Colon (tissue), 2 donors: ENCODE results near the gene CLUH.
"Not testable (repeated sequence)": the region's sequence is repeated elsewhere in the genome, so short reads cannot be mapped to it uniquely, and the experiment has no call there.

ENCODE experiments used
- FAIRE-seq: peaks from 2 replicates; lab custom pipeline; 2012; peaks lifted over from hg19 to GRCh38; lab: Jason Lieb, UNC
- donor health status: control.
- donor health status: control.

Gene CLUH

DNA sequence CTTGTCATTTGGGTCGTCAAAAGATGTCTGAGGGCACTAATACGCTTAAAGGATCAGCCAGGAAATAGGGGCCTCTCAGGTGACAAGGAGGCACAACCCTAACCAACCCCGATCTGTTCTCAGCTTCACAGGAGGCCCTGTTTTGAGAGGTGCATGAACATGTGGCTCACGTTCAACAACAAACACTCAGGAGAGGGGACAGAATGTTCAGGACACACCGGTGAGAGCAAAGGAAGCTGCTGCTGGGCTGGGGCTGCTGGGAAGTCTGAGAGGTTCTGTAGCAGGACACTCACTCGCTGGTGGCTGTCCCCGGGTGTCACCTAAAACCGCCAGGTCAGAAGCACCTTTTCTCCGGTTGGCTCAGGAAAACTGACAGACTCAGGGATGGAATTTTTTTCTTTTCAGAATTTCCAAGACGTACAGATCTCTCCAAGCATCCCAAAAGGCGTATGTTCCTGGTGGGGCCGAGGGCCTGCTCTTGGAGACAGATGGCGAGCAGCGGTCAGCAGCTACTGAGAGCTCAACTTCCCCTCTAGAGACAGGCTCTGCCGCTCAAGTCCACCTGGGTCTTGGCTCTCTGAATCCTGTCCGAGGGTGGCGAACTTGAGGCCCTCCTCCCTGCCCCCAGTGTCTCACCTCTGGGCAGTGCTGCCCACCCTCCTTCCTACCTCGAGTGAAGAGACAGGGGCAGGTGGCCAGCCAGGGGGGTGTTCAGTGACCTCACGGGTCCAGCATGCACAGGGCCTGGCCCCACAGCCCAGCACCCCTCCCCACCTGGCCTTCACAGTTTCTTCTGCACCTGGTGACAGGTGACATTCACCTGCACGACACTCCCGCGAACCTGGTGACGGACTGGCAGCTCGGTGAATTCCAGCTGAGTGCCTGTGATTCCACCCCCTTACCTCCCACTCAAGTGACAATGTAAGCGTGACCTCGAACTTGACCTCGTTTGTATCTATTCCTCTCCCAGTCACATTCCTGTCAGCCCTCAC lies 22.9 kb downstream of the CLUH start:
- no peak for FAIRE-seq

GRCh38 chr17:2687074-2687418 lies 24.5 kb downstream of the CLUH start:
- FAIRE-seq = no peak

DNA sequence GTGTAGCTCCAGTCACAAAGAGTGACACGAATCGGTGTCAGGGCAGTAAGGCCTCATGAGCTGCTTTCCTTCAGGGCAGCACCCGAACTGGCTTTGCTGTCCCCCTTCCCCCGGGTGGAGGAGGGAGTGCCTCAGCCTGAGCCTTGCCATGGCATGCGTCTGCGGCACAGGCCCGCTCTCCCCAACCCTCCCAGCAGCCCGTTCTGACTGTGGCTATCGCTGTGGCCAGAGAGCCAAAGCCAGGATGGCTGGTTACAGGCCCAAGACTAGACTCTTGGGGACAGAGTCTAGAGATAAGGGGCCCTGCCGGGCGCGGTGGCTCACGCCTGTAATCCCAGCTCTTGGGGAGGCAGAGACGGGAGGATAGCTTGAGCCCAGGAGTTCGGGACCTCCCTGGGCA lies 25.9 kb downstream of the CLUH start:
- FAIRE-seq = no peak

GRCh38 chr17:2684549-2684948 lies 27.0 kb downstream of the CLUH start:
- FAIRE-seq = no peak

- FAIRE-seq = no peak
These were observed 27.7 kb downstream of the CLUH start for GRCh38 chr17:2683912-2684311.

DNA sequence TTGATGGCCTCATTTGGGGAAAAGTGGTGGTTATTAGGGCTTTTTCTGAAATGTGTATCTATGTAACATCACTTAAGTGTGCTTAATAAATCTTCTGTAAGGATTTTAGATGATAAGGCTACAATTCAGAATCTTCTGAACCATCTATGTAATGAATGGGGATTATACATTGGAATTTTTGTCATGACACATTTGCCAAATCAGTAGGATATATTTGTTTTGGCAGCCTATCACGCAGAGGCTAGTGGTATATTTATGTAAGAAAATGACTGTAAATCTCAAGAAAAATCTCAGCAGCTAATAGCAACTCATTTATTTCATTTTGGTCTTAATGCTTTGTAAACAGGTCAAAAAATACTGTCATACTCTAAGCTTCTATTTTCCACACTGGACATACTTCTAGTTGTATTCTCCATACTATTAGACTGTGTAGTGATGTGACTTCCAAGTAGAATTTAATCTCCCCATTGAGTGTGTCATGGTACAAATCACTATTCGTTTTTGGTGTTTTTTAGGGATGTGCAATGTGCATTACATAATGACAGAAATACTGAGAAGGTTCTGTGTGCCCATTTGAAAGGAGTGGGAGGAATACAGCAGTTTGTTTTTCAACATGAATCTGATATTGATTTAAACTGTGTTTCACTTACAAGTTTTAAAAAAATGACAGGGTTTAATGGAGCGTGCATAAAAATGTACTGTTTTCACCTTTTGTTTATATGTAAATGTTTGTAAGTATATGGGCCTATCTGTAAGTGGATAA lies 29.2 kb downstream of the CLUH start:
- FAIRE-seq = no peak

DNA sequence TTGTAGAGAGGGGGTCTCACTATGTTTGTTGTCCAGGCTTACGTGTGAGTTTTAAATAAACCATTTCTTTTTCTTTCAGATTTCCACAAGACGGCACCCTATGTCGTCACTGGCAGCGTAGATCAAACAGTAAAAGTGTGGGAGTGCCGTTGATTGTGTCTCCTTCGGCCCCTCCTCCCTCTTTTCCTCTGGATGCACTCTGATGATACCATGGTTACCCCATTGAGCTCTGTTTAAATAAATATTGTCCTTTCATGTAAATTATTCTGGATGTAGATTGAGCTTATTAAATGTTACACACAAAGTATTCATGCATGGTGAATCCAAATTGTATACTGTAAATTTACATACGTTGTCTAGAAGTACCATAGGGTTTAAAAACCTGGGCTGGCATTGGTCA lies 29.9 kb downstream of the CLUH start:
- no peak for FAIRE-seq

DNA sequence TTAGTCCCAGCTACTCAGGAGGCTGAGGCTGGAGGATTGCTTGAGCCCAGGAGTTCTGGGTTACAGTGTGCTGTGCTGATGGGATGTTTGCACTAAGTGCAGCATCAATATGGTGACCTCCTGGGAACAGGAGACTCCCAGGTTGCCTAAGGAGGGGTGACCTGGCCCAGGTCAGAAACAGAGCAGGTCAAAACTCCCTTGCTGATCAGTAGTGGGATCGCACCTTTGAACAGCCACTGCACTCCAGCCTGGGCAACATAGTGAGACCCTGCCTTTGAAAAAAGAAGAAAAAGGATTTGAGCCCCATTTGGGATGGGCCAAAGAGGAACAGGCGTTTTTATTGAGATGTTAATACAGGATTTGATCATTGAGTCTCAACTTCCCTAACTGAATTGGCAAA lies 30.6 kb downstream of the CLUH start:
- FAIRE-seq = no peak

DNA sequence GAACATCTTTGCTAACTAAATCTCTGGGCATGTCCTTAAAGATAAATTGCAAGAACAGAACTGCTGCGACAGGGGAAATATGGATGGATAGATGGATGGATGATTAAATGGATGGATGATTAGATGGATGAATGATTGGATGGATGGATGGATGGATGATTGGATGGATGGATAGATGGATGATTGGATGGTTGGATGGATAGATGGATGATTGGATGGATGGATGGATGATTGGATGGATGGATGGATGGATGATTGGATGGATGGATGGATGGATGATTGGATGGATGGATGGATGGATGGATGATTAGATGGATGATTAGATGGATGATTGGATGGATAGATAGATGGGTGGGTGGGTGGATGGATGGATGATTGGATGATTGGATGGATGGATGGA lies 32.3 kb downstream of the CLUH start:
- not testable (repeated sequence) for FAIRE-seq

DNA sequence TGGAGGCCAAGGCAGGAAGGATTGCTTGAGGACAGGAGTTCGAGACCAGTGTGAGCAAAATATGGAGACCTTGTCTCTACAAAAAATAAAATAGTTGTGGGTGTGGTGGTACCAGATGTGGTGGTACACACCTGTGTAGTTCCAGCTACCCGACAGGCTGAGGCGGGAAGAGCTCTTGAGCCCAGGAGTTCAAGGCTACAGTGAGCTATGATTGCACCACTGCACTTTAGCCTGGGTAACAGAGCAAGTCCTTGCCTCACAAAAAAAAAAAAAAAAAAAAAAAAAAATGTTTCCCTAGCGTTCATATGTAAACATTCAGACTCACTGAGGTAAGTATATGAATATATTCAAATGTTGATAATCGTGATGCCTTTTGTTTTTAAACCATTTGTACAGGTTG lies 39.5 kb downstream of the CLUH start:
- no peak for FAIRE-seq

DNA sequence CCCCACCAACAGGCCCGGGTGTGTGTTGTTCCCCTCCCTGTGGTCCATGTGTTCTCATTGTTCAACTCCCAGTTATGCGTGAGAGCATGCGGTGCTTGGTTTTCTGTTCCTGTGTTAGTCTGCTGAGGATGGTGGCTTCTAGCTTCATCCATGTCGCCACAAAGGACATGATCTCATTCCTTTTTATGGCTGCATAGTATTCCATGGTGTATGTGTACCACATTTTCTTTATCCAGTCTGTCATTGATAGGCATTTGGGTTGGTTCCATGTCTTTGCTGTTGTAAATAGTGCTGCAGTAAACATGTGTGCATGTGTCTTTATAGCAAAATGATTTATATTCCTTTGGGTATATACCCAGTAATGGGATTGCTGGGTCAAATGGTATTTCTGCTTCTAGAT lies 51.2 kb downstream of the CLUH start:
- not testable (repeated sequence) for FAIRE-seq

DNA sequence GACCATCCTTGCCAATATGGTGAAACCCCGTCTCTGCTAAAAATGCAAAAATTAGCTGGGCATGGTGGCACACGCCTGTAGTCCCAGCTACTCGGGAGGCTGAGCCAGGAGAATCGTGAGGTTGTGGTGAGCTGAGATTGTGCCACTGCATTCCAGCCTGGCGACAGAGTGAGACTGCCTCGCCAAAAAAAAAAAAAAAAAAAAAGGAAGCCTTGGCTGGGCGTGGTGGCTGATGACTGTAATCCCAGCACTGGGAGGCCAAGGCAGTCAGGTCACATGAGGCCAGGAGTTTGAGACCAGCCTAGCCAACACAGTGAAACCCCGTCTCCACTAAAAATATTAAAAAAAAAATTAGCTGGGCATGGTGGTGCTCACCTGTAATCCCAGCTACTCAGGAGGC lies 52.2 kb downstream of the CLUH start:
- not testable (repeated sequence) for FAIRE-seq

- no peak for FAIRE-seq
These were observed 55.3 kb downstream of the CLUH start for GRCh38 chr17:2656283-2656682.

- FAIRE-seq = no peak
These were observed 56.0 kb downstream of the CLUH start for GRCh38 chr17:2655546-2655945.

DNA sequence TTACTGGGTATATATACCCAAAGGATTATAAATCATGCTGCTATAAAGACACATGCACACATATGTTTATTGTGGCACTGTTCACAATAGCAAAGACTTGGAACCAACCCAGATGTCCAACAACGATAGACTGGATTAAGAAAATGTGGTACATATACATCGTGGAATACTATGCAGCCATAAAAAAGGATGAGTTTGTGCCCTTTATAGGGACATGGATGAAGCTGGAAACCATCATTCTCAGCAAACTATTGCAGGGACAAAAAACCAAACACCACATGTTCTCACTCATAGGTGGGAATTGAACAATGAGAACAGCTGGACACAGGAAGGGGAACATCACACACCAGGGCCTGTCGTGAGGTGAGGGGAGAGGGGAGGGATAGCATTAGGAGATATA lies 58.7 kb downstream of the CLUH start:
- not testable (repeated sequence) for FAIRE-seq

GRCh38 chr17:2649191-2649590 lies 62.4 kb downstream of the CLUH start:
- no peak for FAIRE-seq

DNA sequence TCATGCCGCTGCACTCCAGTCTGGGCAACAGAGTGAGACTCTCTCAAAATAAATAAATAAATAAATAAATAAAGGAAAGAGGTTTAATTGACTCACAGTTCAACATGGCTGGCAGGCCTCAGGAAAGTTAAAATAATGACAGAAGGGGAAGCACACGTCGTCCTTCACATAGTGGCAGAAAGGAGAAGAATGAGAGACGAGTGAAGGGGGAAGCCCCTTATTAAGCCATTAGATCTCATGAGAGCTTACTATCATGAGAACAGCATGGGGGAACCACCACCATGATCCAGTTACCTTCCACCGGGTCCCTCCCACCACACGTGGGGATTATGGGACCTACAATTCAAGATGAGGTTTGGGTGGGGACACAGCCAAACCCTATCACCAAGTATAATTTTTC lies 63.6 kb downstream of the CLUH start:
- no peak for FAIRE-seq

- FAIRE-seq = no peak
These were observed 66.6 kb downstream of the CLUH start for GRCh38 chr17:2644971-2645370.
